ENCODE data around the gene CST3. TPM values are rescaled to one million over a fixed set of nuclear protein-coding genes. Genes with fewer than 3 reads are reported as not detected.

The CST3 gene
- total and polyA plus RNA-seq, 5 donors, result 785 to 1,076 (median 963) TPM

Other genes with a start within 250 kb of the CST3 start
- 1 to 10 TPM; 6.7 to 8.7 (median 7.8) TPM for gene NAPB, start 216.5 kb downstream of the CST3 start, total RNA-seq
- gene NAPB, start 216.5 kb downstream of the CST3 start, polyA plus RNA-seq, result 4.3 TPM
- not detected for gene CSTL1, start 198.3 kb downstream of the CST3 start, total RNA-seq
- gene CSTL1, start 198.3 kb downstream of the CST3 start, polyA plus RNA-seq, result not detected
- not detected for gene CST11, start 185.1 kb downstream of the CST3 start, total RNA-seq
- gene CST11, start 185.1 kb downstream of the CST3 start, polyA plus RNA-seq, result not detected
- gene CST8, start 146.8 kb downstream of the CST3 start, total RNA-seq, result not detected
- not detected for gene CST8, start 146.8 kb downstream of the CST3 start, polyA plus RNA-seq
- gene CST9L, start 69.5 kb downstream of the CST3 start, total RNA-seq, result not detected
- not detected for gene CST9L, start 69.5 kb downstream of the CST3 start, polyA plus RNA-seq
- gene CST9, start 32.0 kb downstream of the CST3 start, total RNA-seq, result not detected
- not detected for gene CST9, start 32.0 kb downstream of the CST3 start, polyA plus RNA-seq
- gene CST4, start 51.1 kb upstream of the CST3 start, total RNA-seq, result not detected
- gene CST4, start 51.1 kb upstream of the CST3 start, polyA plus RNA-seq, result not detected
- not detected for gene CST1, start 113.0 kb upstream of the CST3 start, total RNA-seq
- not detected for gene CST1, start 113.0 kb upstream of the CST3 start, polyA plus RNA-seq
- not detected for gene CST2, start 188.8 kb upstream of the CST3 start, total RNA-seq
- not detected for gene CST2, start 188.8 kb upstream of the CST3 start, polyA plus RNA-seq
- not detected for gene CST5, start 241.8 kb upstream of the CST3 start, total RNA-seq
- gene CST5, start 241.8 kb upstream of the CST3 start, polyA plus RNA-seq, result not detected

Data from right cardiac atrium (tissue), 5 donors.